HG02588 (cell line): ENCODE measurements around the gene CYTH1.

ENCODE experiments used
- ATAC-seq: cut with Tn5 transposase; IDR thresholded peaks from one replicate; pipeline ENCODE4 v1.9.1; 2021; ENCODE audit warnings: mild to moderate bottlenecking, moderate library complexity; ENCODE audit not compliant: unreplicated experiment

Gene CYTH1

GRCh38 chr17:78696016-78696982 is 85.8 kb downstream of the CYTH1 start:
- no peak for ATAC-seq

- ATAC-seq, result no peak
Observed at GRCh38 chr17:78694805-78695531, 87.1 kb downstream of the CYTH1 start.

- no peak for ATAC-seq
Observed at GRCh38 chr17:78693346-78694083, 88.6 kb downstream of the CYTH1 start.

DNA sequence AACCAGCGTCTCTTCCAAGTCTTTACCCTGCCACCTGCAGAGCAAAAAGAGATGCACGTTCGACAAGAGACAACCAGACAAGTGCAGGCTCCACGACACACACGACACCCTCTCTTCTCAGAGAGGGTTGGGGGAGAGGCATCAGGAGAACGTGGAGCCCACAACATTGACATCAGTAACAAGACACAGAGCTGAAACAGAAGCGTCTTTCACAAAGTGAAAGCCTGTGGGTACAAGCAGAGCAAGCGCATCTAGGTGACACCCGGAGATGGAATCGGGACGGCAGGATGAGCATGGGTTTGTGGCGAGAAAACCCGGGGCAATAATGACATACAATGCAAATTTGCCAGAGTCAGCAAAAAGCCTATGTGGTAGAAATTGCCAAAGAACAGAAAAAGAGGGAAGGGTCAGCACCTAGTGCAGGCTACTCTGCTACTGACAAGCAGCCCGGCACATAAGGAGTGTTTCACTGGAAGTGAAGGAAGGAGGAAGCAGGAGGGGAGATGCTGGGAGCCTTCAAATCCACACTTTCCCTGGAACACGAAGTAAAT is 89.5 kb downstream of the CYTH1 start:
- ATAC-seq, result no peak

DNA sequence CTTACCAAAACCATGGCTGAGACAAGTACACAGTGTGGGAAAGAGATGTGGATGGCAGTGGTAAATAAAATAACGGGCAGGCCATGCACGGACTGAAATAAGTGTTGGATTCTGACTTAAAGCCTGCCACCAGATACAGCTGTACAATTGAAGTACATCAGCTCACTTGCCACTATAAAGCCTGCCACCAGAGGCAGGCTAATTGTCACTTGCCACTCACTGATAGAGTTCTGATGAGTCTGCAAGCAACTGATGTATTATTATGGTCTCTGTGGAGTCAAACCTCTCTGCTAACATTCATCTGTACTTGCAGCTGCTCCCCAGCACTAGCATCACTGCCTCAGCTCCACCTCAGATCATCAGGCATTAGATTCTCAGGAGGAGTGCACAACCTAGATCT is 93.0 kb downstream of the CYTH1 start:
- ATAC-seq, result no peak

DNA sequence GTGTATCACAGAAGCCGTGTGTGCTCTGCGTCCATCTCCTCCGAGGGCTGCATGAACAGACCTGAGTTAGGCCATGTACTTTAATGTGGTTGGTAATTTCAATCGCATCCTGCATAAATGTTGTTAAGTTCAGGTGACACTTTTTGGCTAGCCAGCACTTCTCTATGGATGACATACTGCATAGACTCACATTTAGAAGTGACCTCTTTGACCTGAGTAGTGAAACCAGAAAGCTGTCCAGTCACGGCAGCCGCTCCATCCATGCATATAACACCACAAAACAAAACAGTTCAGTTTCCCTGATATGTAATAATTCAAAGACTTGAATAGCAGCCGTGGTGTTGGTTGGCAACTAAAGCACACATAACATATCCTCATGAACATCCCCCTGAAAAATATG is 94.1 kb downstream of the CYTH1 start:
- ATAC-seq, result no peak

DNA sequence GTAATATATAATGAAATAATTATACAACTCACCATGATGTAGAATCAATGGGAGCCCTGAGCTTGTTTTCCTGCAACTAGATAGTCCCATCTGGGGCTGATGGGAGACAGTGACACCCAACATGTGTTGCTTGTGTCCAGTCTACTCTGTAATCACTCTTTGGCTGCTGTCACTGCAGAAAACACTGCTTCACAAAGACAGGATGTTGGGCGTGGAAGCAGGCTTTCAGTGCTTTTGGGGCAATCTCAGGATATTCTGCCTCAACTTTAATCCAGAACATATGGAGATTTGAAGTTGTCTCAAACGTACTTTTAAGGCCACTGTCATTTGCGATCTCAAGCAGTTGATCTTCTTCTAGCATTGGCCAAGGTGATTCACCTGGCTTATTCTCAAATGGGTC is 94.9 kb downstream of the CYTH1 start:
- no peak for ATAC-seq

- no peak for ATAC-seq
Observed at GRCh38 chr17:78684026-78684425, 98.0 kb downstream of the CYTH1 start.

- ATAC-seq, result no peak
Observed at GRCh38 chr17:78683408-78683961, 98.6 kb downstream of the CYTH1 start.

- no peak for ATAC-seq
Observed at GRCh38 chr17:78682363-78682762, 99.7 kb downstream of the CYTH1 start.

DNA sequence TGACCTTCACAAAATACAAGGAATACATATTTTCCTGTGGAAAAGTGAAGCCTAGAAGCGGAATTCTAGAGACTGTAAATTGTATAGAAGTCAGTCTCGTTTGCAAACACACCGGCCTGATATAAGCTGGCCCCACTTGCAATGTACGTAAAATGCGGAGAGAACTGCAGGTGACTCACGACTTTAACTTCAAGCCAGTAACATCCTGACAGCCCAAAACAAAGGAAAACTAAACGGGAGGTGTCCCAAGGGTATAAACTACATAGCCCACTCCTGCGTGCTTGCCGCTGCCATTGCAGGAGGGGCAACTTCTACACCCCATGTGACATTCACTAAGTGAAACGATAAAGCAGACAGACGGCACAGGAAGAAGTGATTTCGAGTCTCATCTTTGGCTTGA is 101.6 kb downstream of the CYTH1 start:
- no peak for ATAC-seq

GRCh38 chr17:78679495-78680395 is 102.3 kb downstream of the CYTH1 start:
- no peak for ATAC-seq

GRCh38 chr17:78678711-78679110 is 103.4 kb downstream of the CYTH1 start:
- no peak for ATAC-seq

GRCh38 chr17:78678222-78678557 is 103.9 kb downstream of the CYTH1 start:
- no peak for ATAC-seq

DNA sequence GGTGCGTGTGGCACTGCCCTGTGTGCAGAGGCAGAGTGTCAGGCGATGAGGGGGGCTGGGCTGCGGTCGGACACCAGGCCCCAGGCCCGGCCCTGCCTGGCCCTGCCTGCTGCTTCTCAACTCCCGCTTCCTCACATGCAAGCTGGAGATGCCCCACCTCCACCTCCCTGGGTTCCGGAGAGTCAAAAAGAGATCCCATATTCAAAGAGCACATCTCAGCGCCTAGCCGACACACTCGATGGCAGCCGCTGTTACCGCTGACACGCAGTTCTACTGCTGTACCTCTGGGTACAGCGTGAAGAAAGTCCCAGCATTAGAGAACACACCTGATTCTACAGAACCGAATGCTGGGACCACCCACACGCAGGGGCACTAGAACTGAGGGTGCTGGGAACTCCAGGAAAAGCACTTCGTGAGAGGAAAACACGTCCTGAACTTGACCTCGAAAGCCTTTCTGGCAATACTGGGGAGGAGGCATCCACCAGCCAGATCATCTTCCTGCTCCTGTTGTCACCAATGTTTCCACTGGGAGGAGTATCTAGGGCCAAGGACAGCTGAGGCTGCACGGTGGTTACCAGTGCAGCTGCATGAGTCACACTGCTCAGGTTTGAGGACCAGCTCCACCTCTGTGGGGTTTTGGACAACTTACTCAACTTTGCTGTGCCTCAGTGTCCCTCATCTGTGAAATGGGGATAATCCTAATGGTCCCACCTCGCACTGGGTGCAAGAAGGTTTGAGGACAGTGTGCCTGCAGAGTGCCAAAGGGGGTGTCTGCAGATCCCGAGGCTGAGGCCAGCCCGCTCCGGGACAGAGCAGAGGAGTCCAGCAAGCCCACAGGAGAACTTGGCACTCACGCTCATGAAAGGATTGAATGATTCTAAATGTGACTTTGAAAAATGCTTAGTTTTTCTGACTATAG is 104.5 kb downstream of the CYTH1 start:
- ATAC-seq, result no peak

GRCh38 chr17:78676412-78677302 is 105.4 kb downstream of the CYTH1 start:
- ATAC-seq, result no peak

DNA sequence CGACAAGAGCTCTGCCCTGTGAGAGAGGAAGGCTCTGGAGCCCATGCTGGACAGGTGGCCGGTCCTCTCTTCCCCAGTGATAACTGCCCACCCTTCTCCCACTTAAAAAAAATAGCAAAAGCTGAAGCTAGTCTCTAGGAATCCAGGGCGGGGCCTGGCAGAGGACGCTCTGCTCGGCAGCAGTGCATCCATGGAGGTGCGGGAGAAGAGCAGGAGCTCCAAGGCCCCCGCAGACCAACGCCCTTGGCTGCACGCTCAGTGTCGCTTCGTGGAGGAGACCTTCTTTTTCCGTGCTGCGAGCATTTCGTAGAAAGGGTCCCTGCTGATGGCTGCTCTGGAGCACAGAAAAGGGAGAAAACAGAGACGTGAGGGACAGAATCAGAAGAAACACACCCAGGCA is 106.2 kb downstream of the CYTH1 start:
- no peak for ATAC-seq

- ATAC-seq, result no peak
Observed at GRCh38 chr17:78675316-78675616, 106.8 kb downstream of the CYTH1 start.
